AG08396 (cell line): Measurements from ENCODE around the gene PTGES3.
"Not testable (repeated sequence)": the region's sequence is repeated elsewhere in the genome, so short reads cannot be mapped to it uniquely, and the experiment has no call there.

ENCODE experiments used
- DNase-seq: peaks from one replicate; pipeline ENCODE4 v3.0.0; 2012; ENCODE audit warnings: low spot score, mixed read lengths

PTGES3 gene

DNA sequence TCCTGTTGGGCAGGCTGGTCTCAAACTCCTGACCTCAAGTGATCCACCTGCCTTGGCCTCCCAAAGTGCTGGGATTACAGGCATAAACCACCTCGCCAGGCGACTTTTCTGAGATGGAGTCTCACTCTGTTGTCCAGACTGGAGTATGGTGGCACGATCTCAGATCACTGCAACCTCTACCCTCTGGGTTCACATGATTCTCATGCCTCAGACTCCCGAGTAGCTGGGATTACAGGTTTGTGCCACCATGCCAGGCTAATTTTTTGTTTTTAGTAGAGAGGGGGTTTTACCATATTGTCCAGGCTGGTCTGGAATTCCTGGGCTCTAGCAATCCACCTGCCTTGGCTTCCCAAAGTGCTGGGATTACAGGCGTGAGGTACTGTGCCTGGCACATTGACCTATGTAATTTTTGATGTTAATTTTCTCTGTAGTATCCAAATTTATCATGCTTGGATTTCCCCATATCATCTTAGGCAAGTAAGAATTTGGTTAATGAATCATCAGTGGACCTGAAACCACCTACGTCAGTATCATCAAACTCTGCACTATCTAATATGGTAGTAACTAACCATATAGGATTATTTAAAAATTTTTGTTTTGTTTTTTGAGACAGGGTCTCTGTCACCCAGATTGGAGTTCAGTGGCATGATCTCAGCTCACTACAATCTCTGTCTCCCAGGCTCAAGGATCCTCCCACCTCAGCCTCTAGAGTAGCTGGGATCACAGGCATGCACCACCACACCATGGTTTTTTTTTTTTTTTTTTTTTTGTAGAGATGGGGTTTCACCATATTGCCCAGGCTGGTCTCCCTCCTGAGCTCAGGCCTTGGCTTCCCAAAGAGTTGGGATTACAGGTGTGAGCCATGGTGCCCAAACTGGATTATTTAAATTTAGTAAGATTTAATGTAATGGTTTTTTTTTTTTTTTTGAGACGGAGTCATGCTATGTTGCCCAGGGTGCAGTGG is 30.4 kb downstream of the PTGES3 start:
- no peak for DNase-seq

DNA sequence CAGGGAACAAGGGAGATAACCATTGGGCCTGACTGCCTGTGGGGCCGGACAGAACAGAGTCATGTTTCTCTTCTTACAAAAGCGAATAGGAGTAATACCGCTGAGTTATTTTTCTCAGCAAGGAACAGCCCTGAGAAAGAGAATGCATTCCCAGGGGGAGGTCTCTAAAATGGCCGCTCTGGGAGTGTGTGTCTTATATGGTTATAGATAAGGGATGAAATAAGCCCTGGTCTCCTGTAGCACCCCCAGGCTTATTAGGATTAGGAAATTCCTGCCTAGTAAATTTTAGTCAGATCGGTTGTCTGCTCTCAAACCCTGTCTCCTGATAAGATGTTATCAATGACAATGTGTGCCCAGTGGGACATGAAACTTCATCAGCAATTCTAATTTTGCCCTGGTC is 34.3 kb downstream of the PTGES3 start:
- DNase-seq: not testable (repeated sequence)

DNA sequence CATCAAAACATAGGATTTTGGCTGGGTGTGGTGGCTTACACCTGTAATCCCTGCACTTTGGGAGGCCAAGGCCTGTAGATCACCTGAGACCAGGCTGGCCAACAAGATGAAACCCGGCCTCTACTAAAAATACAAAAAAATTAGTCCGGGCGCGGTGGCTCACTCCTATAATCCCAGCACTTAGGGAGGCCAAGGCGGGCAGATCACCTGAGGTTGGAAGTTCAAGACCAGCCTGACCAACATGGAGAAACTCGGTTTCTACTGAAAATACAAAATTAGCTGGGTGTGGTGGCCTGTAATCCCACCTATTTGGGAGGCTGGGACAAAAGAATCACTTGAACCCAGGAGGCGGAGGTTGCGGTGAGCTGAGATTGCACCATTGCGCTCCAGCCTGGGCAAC is 40.1 kb downstream of the PTGES3 start:
- DNase-seq: not testable (repeated sequence)

DNA sequence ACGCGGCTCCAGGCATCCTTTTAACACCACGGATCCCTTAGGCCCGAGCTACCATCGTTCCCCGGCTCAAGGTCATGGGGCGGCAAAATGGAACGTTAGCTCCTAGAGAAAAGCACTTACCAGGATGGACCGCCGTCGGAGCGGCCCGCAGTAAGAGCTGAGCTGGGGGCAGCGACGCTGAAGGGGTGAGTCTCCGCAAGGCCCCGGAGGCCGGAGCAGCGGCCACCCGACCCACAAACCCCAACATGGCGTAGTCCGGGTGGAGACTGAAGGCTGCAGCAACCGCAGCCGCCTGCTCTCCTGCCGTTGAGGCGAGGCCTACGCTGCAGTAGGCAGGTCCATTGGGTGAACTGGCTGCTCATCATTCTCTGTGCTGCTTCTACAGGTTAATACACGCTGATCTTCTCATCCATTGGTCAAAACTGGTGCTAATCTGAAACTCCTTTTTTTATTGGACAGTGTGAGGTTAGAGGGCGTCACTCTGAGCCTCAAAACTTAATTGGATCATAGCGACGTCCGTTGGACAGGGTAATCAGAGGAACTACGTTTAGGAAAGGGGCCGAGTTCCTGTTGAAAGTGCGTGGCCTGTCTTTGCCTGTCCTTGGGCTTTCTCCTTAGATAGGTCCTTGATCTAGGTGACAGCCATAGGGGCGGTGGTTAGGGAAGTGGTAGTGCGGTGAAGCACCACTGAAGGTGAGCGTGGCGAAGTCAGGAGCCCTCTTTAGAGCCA is 42.2 kb downstream of the PTGES3 start, which contains the start of gene ATP5F1B:
Gene ATP5F1B, minus strand, starts transcription at position 268 of the 730 bp plus-strand sequence. Its CDS starts 21 bp downstream, at position 247.
- peak; percentile 97 for DNase-seq

DNA sequence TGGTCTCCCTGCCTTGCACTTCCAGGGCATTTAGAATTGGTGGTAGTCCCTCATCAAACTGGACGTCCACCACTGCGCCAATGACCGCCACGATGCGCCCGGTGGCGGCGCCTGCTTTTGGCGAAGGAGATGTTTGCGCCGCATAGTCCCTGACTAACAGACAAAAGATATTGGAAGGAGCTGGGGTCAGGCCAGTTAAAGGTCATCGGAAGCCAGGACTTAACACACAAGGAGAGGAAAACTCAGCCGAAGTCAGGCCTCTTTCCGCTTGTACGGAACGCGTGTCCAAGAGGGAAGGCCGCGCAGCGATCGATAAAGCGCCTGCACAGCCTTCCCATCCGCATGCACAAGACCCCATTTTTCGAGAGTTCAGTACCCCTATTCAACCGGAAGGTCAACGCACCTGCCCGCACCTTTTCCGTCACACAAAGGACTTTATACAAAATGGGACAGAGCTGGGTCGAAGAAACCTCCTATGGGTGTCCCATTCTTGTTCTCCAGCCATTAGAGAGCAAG is 42.8 kb downstream of the PTGES3 start:
- peak; percentile 15 for DNase-seq

DNA sequence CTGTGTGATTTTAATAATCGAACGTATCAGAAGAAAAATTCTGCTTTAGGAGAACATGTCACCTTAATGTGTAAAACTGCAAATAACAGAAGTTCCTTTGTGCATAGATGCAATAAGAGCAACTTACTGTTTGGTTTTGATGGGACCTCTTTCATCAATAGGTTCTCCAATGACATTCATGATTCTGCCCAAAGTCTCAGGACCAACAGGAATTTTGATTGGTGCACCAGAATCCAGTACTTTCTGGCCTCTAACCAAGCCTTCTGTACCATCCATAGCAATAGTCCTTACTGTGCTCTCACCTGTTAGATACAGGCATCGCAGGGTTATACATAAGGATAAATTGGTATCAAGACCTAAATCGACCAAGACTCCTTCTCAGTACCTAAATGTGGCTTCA is 43.4 kb downstream of the PTGES3 start:
- DNase-seq: peak; percentile 21

DNA sequence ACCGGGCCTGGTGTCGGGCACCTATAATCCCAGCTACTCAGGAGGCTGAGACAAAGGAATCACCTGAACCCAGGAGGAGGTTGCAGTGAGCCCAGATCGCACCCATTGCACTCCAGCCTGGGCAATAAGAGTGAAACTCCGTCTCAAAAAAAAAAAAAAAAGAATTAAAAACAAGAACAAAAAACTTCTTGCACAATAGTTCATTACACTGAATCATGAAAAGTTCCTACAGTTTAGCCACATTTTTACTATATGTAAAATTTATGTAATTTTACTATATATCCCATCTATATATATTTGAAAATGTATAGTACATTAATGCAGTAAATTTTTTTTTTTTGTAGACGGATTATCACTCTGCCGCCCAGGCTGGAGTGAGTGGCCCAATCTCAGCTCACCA is 46.9 kb downstream of the PTGES3 start:
- no peak for DNase-seq

DNA sequence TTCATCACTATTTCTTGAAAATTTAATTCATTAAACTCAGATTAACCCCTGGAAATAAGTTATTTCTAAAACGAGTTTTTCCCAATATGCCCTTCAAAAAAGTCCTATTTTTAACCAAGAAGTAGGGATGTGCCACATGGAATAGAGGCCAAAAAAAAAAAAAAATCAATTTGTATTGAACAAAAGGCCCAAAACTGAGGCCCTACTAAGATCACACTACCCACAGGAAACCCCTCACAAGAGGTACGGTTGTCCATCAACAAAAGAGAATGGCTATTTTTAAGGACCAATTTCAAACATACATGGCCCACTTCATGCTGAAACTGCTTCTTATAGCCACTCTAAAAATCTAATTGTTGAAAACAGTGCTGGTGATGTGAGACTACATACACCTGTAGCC is 50.5 kb downstream of the PTGES3 start:
- no peak for DNase-seq

DNA sequence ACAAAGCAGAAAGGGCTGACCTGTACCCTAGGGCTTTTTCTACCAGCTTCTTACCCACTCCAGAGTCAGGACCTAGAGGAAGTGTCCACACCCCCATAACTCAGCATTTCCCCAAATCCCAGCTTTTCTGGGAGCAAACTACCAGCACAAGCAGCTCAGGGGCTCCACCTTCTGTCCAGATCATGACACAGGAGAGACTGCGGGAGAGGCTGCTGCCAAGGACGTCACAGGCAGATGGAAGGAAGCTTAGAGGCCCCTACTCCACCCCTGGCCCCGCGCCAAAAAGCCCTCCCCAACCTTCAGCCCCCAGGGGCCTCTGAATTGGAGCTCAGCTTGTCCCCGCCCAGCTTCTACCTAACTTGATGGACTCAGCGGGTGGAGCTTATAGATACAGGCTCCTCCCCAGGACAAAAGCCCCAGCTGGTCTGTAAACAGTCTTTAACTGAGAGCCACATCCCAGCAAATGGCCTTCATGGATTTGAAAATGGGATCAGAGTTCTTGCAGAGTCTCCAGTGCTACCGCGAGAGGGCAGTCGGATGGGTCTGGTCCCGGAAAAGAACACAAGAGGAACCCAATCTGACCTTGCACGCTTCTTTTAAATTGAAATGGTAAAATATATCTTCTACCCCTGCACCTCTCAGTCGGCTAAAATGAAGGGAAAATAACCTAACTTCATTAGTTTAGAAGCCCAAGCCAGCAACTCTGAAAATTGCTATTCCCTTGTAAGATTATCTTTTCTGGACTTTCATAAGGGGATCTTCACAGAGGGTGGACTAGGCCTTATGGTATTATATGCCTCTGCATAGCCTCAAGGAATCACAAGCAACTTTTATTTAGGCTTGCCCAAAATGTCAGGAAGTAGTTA is 51.2 kb downstream of the PTGES3 start:
- peak; percentile 97 for DNase-seq

DNA sequence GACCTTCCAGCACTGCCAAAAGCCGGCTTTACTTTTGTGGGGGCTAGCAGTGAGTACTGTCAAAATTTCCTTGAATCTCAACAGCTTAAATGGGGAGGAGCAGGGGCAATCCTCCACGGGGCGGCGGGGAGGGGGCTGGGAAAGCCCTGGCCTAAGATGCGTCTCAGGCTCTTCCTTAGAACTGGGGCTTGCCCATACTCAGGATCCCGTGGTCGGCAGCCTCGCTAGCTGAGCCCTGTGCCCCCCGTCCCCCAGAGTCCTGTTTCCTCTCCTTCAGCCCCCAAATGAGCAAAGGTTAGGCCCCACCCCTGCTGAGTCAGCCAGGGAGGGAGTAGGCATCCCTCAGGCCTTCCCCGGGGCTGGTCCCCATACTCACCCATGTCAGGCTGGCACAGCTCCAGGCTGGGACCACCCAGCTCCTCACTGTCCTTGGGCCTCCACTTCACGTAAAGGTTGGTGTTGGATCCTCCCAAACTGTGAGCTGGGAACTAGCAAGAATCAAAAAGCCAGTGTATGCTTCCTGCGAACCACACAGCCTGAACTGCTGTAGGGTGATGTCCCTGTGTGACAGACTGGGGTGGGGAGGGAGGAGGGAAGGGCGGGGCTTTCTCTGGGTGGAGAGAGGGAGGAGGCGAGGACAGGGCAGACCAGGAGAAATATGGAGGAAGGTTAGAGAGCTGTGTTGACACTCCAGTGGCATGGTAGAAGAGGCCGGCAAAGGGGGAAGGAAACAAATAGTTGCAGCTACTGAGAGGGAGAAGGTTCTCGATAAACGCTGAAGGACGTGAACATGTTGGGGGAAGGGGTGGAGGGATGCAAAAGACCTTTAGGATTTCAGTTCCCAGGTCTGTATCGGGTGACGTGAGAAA is 52.0 kb downstream of the PTGES3 start:
- peak; percentile 88 for DNase-seq

DNA sequence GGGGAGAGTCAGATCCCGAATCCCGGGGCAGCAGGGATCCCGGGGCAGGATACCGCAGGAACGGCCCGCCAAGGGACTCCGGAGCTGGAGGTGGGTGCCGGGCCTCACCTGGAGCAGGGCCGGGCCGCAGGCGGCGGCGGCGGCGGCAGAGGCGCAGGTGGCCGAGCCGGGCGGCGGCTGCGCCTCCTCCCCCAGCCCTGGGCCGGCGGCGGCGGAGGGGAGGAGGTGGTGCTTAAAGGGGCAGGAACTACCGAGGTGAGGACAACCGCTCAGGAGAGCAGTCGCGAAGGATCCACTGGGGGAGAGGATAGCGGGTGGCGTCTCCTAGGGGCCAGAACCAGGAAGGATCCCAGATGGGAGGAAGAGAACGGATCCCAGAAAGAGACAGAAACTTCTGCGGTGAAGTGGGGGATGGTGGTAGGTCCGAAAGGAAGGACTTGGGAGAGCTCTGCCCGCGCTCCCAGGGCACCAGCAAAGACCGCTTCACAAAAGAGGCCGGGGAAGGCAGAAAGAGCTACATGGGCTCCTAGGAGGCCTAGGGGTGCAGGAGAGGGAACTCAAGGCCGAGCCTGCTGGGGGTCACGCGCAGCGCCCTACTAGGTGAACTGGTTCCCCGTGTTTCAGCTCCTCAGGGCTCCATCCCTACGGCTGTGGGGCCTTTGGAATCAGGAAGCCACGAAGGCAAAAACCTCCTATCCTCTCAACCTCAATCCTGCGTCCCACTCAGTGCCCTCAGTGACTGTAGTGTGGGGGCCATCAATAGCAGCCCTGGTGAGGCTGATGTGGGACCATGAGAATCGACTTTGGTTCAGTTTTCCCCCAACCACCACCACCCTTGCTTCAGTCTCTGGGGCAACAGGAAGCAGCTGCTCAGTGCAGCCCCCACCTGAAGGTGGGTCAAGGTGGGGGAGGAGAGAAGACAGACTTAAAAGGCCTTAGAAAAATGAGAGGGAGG is 53.0 kb downstream of the PTGES3 start:
- peak; percentile 86 for DNase-seq

DNA sequence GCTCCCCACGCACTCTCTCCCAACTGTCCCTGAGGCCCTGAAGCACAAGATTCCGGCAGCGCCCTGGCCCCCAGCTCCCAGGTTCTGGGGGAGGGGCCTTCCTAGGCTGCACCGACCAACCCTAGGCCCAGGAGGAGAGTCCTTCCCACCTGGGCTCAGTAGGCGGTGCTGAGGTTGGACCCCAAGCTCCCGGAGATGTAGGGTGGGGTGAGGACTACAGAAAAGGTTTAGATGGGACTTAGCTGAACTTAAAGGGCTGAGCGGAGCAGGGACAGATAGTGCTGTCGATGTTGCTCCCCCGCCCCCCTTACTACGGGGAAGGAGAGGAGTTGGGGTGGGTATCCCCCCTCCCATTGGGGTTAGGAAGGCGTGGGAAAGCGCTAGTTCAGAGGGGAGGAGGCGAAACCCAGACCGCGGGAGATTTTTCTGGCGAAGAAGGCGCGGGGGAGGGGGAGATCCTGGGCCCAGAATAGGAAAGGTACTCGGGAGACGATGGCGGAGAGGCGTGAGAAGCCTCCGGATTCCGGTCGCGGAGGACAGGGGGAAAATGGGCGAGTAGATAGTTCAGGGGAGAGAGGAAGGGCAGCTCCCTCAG is 53.7 kb downstream of the PTGES3 start:
- DNase-seq: no peak

DNA sequence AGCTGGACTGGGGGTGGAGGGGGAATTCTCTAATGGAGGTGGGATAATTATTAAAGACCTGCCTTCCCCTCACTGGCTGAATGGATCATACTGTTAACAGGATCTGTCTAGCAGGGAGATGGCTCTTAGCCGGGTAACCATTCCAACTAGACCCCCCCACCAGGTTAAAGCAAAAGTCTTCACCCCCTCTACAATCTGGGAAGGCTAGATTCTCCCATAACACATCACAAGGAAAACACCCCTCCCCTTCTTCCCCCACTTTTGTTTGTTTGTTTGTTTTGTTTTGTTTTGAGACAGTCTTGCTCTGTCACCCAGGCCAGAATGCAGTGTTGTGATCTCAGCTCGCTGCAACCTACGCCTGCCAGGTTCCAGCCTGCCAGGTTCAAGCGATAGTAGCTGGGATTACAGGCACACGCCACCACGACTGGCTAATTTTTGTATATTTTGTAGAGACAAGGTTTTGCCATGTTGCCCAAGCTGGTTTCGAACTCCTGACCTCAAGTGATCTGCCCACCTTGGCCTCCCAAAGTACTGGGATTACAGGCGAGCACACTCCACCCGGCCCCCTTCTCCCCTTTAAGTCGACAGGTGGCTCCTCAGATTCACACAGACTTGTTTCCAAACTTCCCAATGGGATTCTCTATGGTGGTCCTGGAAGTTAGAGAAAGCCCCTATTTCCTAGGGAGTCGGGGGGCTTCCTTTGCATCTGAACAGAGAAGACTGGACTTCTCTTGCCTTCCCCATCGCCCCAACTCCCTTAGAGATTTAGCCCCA is 54.4 kb downstream of the PTGES3 start:
- DNase-seq: no peak

DNA sequence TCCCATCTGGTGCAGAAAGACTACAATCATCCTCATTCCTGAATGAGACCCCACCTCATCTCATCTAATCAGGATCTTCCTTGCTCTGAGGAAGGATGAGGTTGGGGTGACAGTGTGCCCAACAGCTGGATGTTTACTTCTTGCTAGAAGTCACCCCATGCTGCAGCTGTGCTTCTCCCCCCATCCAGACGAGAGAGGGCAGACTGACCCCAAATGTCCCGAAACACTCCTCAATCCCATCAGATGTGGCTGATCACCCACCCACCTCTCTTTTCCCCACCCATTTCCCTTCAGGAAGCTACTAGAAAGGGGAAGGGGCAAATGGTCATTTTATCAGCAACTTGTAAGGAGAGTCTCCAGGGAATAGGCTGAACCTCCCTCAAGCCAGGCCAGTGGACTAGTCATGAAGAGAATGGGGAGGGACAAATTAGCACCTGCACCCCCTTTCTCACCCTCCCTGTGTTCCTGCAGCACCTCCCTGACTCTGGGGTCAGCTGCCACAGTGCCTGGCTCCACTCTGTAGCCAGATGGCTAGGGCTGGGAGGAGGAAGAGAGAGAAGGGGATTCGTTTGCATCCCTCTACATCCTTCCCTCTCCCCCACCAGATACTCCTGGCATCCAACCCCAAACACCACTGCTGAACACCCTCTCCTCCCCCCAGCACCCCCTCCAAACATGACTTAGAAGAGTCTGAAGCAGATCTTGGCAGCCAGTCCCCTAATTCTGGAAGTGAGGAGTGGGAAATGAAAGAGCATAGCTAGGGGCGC is 55.2 kb downstream of the PTGES3 start:
- DNase-seq: no peak

DNA sequence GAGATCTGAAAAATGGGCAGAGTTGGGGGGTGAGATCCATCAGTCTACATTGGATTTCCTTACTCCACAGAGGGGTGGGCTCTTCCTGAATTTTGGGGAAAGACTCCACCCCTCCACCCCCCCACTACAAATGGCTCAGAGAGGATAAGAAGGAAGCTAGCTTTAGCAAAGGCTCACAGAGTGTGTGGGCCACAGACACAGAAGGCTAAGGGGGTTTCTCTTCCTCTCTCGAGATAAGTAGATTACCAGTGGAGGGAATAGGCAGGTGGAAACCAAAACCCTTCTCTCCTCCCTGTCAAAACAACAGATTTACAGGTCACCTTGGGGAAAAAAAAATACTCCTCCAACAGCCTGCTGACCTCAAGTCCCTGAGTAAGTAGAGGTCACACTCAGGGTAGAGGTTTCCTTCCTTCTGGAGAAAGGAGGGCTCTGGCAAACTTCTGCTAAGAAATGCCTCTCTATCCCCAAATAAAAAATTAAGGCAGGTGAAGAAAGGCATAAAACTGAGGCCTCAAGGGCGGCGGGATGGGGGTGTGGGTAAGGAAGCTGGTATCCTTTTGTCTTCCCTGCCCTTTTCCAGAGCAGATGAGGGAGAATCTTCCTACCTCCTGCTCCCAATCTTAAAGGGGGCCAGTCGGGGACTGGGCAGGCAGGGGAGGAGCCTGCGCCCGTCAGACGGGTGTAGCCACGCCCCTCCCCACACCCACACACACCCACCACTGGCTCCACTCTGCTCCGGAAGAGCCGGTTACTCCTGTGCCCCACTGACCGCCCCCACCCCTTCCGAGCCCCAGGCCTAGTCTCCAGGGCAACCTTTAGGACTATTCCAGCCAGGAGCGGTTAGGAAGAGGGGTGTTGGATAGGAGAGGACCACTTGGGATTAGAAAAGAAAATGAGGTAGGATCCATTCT is 56.0 kb downstream of the PTGES3 start:
- peak; percentile 56 for DNase-seq

DNA sequence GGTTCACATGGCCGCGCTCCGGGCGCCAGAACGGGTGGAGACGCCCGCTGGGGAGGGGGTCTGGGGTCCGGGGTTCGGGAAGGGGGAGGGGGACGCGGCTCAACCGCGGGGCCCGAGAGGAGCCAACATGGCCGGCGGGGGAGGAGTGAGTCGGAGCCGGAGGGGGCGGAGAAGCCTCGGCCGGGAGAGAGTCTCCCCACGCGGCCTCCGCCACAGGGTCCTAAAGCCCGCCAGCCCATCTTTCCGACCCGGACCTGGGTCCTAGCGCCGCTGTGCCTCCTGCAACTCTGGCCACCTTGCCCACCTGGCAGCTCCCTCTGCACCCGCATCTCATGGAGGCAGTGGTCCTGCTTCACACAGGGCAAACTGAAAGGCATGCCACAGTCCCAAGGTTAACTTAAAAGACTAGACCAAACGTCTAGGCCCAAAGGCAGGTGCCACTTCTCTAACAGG is 57.9 kb downstream of the PTGES3 start, which contains the start of gene BAZ2A:
Gene BAZ2A, minus strand, starts transcription at position 147 of the 453 bp plus-strand sequence. CDS start 12,796 bp downstream, outside the sequence.
- DNase-seq: peak; percentile 93
